Gastroesophageal sphincter (tissue), 3 donors: ENCODE measurements around the gene NTSR1.

ENCODE experiments used
- CTCF ChIP-seq, 4 experiments: fragments of 200-600 bp in 2 of 4; fragments of 450-650 bp in 2 of 4; sonication (generic) in 1 of 4; IDR thresholded peaks; one replicate each; pipeline ENCODE4 v1.5.1; 2017 to 2019; ENCODE audit warnings: antibody characterized with exemption in 4 of 4, mild to moderate bottlenecking in 2 of 4, moderate library complexity in 2 of 4
- POLR2A ChIP-seq, 2 donors: fragments of 450-650 bp; IDR thresholded peaks; one replicate each; pipeline ENCODE4 v1.6.1; 2017; ENCODE audit warnings: antibody characterized with exemption in 2 of 2, mild to moderate bottlenecking in 2 of 2, moderate library complexity in 1 of 2

DNA sequence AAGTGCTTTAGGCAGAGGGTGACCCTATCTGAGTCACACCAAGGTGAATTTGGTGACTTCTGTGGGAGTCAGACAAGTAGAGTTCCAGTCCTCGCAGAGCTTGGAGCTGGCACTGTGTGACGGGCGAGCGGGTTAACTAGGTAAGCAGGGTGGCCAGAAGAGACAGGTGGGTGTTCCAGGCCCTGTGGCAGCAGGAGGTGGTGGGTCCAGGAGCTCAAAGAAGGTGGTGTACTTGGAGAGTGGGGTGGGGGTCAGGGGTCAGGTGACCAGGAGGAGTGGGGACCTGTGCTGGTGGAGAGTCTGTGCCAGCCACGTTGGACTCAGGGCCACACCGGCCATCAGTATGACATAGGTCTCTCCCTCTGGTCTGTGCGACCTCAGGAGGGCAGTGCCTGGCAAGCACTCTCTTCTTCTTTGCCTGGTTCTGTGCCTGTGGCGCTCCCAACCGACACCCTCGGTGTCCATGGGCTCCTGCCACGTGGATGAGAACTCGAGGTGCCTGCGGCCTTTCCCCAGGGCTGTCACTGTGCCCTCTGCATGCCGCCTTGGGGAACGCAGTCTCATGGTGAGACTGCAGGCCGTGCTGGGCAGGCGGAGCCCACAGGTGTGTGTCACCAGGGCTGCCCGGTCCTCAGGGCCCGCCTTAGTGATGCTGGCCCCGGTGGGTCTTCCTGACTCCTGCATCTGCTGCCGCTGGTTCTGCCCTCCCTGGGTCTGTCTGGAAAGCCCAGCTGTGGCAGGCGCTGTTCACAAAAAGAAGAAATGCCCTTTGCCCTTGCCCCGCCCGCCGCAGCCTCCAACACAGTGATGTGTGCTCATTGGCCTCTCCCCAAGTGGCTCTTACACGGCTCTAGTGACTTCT lies 89.3 kb downstream of the NTSR1 start:
- TF ChIP-seq POLR2A (IDR thresholded peaks at IDR 0.05) (no peak), CTCF (IDR thresholded peaks at IDR 0.05) (no peak)
